ENCODE measurements around the gene HMG20A.
"Not testable (repeated sequence)": the region's sequence is repeated elsewhere in the genome, so short reads cannot be mapped to it uniquely, and the experiment has no call there.

HMG20A gene

GRCh38 chr15:77409259-77410156 is 11.2 kb upstream of the HMG20A start:
- no peak for DNase-seq

GRCh38 chr15:77410157-77410500 is 10.6 kb upstream of the HMG20A start:
- DNase-seq = not testable (repeated sequence)

- DNase-seq = no peak
These were observed 9.7 kb upstream of the HMG20A start for GRCh38 chr15:77410701-77411618.

- DNase-seq = no peak
These were observed 9.1 kb upstream of the HMG20A start for GRCh38 chr15:77411619-77411976.

- no peak for DNase-seq
These were observed 7.6 kb upstream of the HMG20A start for GRCh38 chr15:77412972-77413698.

GRCh38 chr15:77413699-77414349 is 6.9 kb upstream of the HMG20A start:
- DNase-seq = no peak

GRCh38 chr15:77414789-77415442 is 5.8 kb upstream of the HMG20A start:
- DNase-seq = no peak

GRCh38 chr15:77415450-77416147 is 5.1 kb upstream of the HMG20A start:
- no peak for DNase-seq

- no peak for DNase-seq
These were observed 4.6 kb upstream of the HMG20A start for GRCh38 chr15:77416148-77416455.

GRCh38 chr15:77416954-77417353 is 3.7 kb upstream of the HMG20A start:
- no peak for DNase-seq

GRCh38 chr15:77417602-77418001 is 3.1 kb upstream of the HMG20A start:
- DNase-seq = no peak

- DNase-seq = no peak
These were observed 2.2 kb upstream of the HMG20A start for GRCh38 chr15:77418391-77418965.

- peak; percentile 38 for DNase-seq
These were observed 1.5 kb upstream of the HMG20A start for GRCh38 chr15:77418966-77419835.

- peak; percentile 95 for DNase-seq
These were observed 665 bp upstream of the HMG20A start, which contains the start of gene PEAK1 for GRCh38 chr15:77419836-77420609. Gene PEAK1, minus strand, starts transcription at chr15:77420104. Its CDS starts 238,178 bp downstream, at chr15:77181926.

- no peak for DNase-seq
These were observed 647 bp downstream of the HMG20A start for GRCh38 chr15:77421370-77421700.

GRCh38 chr15:77425104-77425503 is 4.4 kb downstream of the HMG20A start:
- no peak for DNase-seq

GRCh38 chr15:77426377-77426776 is 5.7 kb downstream of the HMG20A start:
- no peak for DNase-seq

GRCh38 chr15:77426871-77427270 is 6.2 kb downstream of the HMG20A start:
- DNase-seq = no peak

- DNase-seq = no peak
These were observed 9.5 kb downstream of the HMG20A start for GRCh38 chr15:77430213-77430612.

Data from activated gamma-delta T cell (primary cell).